ENCODE measurements around the gene SIVA1.

The SIVA1 gene

DNA sequence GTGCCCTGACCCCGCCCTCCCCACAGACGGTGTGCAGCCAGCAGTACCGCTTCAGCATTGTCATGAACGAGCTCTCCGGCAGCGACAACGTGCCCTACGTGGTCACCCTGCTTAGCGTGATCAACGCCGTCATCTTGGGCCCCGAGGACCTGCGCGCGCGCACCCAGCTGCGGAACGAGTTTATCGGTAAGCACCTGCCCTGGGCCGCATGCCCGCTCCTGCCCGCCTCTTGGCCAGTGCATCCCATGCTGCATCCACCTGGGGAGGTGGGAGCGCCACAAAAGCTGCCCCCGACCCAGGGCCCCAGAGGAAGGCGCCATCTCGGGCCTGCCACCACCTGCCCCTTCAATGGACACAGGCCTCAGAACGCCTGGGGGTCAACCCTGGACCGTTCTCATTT is 49.7 kb upstream of the SIVA1 start (continued):
- TF ChIP-seq, protein P1, sequence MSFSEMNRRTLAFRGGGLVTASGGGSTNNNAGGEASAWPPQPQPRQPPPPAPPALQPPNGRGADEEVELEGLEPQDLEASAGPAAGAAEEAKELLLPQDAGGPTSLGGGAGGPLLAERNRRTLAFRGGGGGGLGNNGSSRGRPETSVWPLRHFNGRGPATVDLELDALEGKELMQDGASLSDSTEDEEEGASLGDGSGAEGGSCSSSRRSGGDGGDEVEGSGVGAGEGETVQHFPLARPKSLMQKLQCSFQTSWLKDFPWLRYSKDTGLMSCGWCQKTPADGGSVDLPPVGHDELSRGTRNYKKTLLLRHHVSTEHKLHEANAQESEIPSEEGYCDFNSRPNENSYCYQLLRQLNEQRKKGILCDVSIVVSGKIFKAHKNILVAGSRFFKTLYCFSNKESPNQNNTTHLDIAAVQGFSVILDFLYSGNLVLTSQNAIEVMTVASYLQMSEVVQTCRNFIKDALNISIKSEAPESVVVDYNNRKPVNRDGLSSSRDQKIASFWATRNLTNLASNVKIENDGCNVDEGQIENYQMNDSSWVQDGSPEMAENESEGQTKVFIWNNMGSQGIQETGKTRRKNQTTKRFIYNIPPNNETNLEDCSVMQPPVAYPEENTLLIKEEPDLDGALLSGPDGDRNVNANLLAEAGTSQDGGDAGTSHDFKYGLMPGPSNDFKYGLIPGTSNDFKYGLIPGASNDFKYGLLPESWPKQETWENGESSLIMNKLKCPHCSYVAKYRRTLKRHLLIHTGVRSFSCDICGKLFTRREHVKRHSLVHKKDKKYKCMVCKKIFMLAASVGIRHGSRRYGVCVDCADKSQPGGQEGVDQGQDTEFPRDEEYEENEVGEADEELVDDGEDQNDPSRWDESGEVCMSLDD (tag by site-specific recombination; IDR thresholded peaks at IDR 0.05), result no peak
- TF ChIP-seq ZBTB21 (tag by site-specific recombination; IDR thresholded peaks at IDR 0.05), result no peak

DNA sequence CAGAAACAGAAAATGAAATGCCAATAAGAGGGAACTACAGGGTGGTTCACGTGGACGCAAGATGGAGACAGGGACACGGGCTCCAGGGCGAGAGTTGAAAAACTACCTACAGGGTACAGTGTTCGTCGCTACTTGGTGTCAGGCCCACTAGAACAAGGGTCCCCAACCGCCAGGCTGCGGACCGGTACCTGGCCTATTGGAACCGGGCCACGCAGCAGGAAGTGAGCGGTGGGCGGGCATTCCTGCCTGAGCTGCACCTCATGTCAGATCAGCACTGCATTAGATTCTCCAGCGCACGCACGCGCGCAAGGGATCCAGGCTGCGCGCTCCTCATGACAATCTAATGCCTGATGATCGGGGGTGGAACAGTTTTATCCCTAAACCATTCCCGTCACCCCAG is 48.7 kb upstream of the SIVA1 start:
- CTCF ChIA-PET, result no interaction called here
- Histone ChIP-seq H3K4me3 (ENCODE audit: low read depth, low read length) (no peak overlapping the region), H3K4me1 (ENCODE audit: control insufficient read depth, insufficient read depth, low read length) (no peaks in the 10 kb centered on the region), H3K27ac (ENCODE audit: extremely low read depth, low read depth, low read length) (no peak overlapping the region), H3K36me3 (ENCODE audit: control insufficient read depth in 2 of 2, insufficient read depth in 1 of 2, low read length in 2 of 2) (peaks cover 5 to 57% of the 10 kb centered on the region in 2 experiments; a peak in 2 of 3 replicates), H3K9me3 (ENCODE audit: control insufficient read depth, insufficient read depth, low read depth, low read length) (no peaks in the 10 kb centered on the region)
- TF ChIP-seq ZNF311 (tag by site-specific recombination; IDR thresholded peaks at IDR 0.05; ENCODE audit: borderline replicate concordance) (no peak), ZNF121 (tag by site-specific recombination; IDR thresholded peaks at IDR 0.05) (no peak)
- POLR2A ChIA-PET, result no interaction called here

DNA sequence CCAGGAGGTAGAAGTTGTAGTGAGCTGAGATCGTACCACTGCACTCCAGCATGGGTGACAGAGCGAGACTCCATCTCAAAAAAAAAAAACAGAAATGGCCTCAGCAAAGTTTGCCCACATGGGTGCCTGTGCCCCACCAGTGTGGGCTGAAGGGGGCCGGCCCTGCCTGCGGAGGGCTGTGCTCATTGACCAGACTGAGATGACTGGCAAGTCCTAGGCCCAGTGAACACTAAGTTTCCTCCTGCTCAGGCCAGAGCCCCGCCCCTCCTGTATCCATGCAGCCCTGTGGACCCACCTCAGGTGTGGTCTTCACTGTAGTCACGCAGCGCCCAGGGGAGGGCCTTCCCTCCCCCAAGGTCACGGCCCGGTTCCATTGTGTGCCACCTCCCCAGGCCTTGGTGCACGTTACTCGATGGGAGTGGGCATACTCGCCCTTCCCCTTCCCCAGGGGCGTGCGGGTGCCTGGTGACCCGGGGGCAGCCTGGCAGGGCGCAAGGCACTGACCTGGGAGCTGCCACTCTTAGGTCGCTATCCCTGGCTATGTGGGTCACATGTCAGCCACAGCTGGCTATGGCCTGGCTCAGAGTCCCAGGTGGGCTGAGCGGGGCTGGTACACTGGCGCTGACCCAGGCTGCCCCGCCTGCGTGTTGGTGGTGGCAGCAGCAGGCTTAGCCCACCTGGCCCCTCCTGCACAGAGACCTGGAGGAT is 47.5 kb upstream of the SIVA1 start:
- Histone ChIP-seq H3K9me3 (ENCODE audit: control insufficient read depth, insufficient read depth, low read depth, low read length) (no peaks in the 10 kb centered on the region), H3K36me3 (ENCODE audit: control insufficient read depth in 2 of 2, insufficient read depth in 1 of 2, low read length in 2 of 2) (peaks cover 5 to 68% of the 10 kb centered on the region in 2 experiments; a peak in 2 of 3 replicates), H3K4me3 (ENCODE audit: low read depth, low read length) (no peak overlapping the region), H3K4me1 (ENCODE audit: control insufficient read depth, insufficient read depth, low read length) (no peaks in the 10 kb centered on the region), H3K27ac (ENCODE audit: extremely low read depth, low read depth, low read length) (no peak overlapping the region)
- POLR2A ChIA-PET, result no interaction called here
- TF ChIP-seq ZNF692 (tag by site-specific recombination; IDR thresholded peaks at IDR 0.05), result peak; percentile 21; the same call in 1 of the 2 replicates
- peak; percentile 44 for TF ChIP-seq SP2 (tag by site-specific recombination; IDR thresholded peaks at IDR 0.05)
- no peak for TF ChIP-seq SP7 (tag by site-specific recombination; IDR thresholded peaks at IDR 0.05)
- peak; percentile 21; the same call in 1 of the 2 replicates for TF ChIP-seq HIC1 (tag by site-specific recombination; IDR thresholded peaks at IDR 0.05)
- TF ChIP-seq PRDM10 (tag by site-specific recombination; IDR thresholded peaks at IDR 0.05), result peak; percentile 73
- TF ChIP-seq ZNF274 (IDR thresholded peaks at IDR 0.05; ENCODE audit: low read length), result no peak
- TF ChIP-seq ZNF274 (tag by site-specific recombination; IDR thresholded peaks at IDR 0.05; ENCODE audit: borderline replicate concordance), result no peak
- CTCF ChIA-PET, result no interaction called here
